Non-pigmented ciliary epithelial cell (primary cell): ENCODE measurements around the gene ST7L.

Source experiments
- DNase-seq: peaks from one replicate; pipeline ENCODE4 v3.0.0-alpha.2; 2010; ENCODE audit warnings: low read depth

ST7L gene

DNA sequence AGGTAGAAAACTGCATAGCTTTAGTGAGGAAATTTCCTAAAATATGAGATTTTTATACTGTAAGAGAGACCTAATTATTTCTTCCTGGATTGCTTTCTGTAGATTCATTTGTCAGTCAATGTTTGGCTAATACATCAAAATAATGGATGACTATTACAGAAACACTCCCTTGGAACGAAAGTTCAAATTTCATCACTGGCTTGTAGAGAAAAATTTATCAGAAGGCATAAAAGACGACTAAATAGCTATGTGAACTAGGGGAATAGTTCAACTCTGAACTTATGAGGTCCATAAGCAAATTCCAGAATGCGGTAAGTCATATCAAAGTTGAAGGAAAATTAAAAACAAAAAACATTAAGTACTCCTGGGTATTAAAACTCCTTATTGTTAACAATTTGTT lies 74.2 kb downstream of the ST7L start:
- no peak for DNase-seq

DNA sequence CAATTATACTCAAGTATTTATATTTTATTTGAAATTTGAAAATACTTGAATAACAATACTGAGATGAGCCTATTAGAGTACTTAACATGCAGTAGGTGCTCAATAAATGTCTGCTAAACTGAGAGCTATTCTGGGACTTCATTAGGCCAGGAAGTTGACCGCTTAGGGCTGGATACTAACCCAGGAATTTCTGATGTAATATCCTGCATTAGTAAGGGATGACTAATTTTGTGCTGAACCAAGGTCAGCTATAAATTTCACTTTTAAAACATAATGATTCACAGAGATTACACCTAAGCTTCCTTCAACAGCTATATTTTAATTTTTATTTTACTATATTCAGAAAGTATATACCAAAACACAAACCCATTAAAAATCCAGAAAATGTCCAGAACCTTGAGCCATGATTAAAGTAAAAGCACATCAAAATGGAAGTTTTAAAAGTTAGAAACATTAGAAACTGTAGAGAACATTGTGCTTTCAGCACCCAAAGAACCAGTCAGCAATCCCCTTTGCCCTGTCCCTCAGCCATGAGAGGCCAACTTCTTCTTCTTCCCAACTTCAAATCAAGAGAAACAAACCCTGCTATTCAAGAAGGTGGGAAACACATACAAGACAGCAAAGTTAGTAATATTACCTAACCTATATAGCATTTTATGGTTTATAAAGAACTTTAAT lies 74.8 kb downstream of the ST7L start:
- DNase-seq = peak; percentile 90

DNA sequence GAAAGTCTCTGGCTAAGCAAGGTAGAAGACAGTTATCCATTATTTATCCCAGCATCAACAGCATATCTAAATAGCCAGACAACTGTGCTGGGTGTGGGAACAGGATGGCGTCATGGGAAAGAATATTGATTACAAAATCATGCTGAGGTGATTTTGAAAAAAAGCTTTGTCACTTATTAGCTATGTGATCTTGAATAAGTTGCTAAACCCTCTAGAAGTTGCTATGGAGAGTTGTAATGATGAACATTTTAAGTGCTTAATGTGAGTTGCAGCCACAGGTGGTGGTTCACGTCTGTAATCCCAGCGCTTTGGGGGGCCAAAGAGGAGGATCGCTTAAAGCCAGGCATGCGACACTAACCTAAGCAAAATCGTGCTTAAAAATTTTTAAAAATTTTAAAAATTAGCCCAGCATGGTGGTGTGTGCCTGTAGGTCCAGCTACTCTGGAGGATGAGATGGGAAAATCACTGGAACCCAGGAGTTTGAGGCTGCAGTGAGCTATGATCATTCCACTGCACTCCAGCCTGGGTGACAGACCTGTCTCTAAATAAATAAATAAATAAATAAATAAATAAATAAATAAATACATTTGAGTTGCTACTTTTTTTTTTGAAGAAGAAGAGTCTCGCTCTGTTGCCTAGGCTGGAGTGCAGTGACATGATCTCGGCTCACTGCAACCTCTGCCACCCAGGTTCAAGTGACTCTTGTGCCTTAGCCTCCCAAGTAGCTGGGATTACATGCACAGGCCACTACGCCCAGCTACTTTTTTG lies 76.6 kb downstream of the ST7L start:
- no peak for DNase-seq

DNA sequence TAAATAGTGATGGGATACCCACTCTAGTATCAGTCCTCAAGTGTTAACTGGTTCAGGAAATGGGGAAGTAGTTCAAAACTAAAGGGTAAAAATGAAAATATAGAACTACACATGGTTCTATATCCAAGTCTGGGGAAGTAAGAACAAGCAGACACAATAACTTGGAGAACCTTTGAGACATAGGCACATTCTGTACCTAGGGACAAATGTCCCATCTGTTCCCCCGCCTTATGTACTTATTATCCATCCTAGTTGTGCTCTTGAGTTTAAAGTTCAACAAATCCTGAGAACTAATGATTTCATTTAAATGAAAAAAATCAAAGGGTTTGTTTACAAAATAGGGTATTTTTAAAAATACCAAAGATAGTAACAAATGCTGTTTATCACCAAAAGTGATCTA lies 77.6 kb downstream of the ST7L start:
- no peak for DNase-seq

DNA sequence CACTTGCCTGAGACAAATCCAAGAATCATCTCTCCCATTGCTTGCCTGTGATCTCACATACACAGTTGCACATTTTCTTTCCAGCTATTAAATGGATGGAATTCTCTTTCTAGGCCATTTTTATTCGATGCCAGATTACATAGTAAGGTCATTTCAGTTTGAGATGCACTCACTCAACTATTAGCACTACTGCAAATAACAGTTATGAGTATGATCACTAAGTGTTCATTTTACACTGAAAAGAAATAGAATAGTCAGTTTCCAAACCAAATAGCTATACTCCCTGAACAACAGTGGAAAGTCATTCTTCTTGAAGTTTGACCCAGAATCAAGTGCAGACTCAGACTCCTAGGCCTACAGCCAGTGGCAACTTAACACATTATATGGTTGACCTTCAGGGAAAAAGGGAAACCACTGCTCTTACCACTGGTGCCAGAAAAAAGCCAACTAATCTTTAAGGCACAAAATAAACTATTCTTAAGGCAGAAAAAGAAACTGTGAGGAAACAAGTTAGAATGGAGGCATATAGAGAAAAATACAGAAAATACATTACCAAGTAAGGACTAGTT lies 78.6 kb downstream of the ST7L start:
- no peak for DNase-seq

DNA sequence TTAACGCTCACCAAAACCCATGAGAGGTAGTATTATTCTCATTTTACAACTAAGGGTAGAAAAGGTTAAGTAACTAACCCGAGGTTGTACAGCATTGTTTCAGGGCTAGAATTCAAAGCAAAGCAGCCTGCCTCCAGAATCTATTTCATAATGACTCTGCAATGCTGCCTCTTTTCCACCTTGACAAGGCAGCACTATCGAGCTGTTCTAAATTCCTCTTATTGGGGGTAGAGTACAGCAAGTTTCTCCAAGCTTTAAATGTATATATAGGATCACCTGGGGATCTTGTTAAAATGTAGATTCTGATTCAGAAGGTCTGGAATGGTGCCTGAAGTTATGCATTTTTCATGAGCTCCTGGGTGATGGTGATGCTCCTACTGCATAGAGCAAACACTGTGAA lies 80.1 kb downstream of the ST7L start:
- no peak for DNase-seq

DNA sequence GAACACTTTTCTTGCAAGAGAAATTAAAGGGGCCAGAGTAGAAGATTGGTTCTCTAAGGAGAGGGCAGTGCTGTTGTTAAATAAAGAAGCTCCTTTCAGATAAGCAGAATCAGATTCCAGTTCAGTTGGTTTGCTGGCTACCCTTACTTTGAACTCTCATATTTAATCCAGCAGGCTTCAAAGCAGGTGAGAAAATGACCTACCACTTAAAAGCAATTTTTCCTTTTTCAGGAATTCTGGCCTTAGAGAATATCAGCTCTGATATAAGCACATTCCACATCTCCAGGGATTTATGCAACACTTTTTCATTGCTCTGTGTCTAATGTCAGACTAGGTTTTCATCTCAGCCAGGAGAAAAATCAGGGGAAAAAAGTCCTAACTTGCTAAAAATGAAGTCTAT lies 81.5 kb downstream of the ST7L start:
- DNase-seq = no peak

DNA sequence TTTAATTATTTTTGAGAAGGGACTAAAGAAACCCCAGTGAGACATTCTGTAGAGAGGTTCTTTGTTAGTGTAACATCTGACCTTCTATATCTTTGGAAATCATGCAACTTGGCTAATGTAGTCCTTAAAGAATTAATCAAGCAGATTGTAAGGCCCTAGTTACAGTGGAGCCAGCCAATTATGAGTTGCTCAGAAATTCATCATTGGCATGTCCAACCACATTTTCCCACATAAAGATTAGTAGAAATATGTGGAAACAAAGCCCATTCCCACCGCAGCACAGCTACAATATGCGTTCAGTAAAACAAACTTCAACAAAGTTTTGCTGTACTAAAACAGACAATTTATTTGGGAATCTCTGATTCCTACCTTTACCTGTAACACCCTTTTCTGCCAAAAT lies 82.4 kb downstream of the ST7L start:
- DNase-seq = no peak

DNA sequence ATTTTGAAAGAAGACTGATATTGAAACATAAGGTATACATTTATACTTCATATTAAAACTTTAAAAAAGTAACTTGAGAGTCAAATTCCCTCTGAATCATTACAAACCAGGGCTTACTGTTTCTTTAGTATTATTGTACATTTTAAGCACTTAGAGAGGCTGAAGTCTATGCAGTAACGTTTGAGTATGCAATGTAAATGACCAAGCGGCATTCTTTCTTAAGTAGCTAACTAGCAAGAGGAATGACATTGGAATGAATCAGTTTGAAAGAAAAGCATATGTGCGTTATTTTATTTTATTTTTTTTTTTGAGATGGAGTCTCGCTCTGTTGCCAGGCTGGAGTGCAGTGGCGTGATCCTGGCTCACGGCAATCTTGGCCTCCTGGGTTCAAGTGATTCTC lies 85.9 kb downstream of the ST7L start:
- DNase-seq = peak; percentile 77

DNA sequence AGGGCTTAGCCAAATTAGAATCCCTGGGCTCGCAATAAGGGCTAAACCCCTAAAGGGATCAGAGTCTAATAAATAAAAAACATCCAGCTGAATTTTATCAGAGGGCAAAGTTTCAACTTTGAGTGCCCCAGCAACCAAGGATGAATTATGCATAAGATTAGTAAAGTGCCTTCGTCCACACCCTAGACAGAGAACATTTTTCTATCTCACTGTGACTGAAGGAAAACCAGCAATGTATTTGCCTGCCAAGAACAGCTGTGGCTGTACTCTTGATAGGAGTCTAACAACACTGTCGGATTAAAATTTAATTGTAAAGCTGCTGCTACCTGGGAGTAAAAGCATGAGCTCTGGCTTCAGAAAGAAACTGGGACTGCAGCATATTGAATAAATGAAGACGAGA lies 86.9 kb downstream of the ST7L start:
- DNase-seq = no peak

DNA sequence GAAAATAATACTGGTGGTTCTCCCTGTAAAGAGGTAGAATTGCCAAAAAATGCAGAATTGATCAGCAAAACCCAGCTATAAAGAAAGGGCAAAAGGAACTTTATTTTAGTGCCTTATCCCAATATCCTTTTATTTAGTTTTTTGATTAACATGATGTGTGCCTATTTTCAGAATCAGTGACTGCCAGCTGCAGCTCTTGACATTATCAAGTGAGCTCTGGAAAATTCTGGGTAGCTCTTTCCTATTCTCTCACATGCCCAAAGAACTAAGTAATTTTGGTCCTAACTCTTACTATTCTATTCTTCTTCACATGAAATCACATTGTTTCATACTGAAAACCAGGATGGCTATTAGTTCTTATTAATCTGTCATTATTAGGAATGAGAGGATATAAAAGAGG lies 88.1 kb downstream of the ST7L start:
- DNase-seq = no peak

DNA sequence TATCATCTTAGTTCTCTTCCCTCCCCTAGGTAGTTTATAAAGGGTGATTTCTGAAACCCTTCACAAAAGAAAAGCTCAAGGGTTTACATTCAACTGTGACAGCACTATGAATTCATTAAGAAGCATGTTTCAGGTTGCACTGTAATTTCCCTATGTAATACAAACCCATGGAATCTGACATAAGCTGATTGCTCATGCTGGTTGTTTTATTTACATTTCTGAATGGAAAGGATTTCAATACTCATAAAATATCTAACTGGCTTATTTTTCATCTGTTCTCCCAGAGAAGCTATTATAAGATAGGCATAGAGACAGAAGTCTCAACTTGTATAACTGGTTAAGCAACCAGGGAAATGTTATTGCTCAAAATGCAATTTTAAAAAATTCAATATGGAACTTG lies 89.6 kb downstream of the ST7L start:
- DNase-seq = no peak

DNA sequence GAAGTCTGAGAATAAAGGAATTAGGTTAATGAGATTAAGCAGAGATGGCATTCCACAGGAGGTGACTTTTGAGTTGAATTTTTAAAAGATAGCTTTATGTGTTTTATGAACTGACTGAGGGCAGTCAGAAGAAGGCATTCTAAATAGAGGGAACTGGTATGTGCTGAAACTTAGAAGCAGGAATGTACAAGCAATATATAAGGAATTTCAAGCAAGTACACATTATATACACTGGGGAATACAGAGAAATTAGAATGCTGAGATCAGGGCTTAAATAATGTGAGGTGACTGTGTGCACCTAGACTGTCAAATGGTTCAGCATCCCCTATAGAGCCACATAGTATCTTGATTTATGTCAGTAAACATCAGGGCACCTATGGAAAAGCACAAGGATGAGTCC lies 90.9 kb downstream of the ST7L start:
- DNase-seq = no peak

DNA sequence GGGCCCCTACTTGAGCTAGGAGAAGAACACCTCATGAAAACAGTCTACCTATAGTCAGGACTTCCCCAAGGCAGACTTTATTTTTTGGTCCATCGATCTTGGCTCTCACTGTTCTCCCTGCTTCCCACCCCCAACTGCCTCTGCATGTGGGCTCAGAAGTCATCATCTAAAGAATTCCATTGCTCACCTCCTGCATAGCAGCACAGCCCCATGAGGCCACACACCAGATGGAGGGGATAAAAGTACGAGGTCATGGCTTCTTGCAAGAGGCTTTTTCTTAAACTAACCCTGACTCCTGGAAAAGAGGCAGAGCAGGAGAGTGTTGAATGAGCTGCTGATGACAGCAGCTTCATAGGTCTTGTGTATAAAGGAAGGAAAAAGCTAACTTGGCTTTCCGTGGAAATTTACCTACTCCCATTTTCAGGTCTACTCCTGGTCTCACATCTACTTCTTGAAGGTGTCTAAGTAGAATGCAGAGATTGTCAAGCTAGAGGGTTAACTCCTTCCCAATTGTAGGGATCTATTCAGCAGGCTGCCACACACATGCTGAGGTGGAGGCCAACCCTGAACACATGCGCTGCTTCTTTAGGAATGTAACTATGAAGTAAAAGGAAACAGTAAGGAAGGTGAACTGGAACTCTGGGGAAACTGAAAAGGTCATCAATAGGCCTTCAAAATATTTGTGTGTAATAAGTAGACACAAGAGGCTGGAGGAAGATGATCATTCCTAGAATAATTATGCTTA lies 91.5 kb downstream of the ST7L start:
- DNase-seq = no peak

DNA sequence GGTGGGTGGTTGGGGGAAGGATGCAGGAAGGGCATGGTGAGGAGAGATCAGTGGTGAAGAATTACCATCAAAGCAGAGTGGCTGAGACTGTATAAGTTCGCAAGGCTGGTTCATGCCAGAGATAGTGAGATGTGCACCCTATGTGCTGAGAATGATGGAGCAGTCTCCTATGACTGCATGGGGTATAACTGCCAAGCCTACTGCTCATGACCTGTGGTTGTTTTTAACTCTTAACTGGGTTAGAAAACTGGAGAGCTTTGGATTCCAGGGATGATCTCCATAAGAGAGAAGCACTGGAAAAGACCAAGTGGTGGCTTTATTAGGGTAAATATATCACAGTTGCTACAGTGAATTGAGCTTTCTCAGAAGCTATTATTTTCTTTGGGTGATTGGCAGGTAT lies 94.0 kb downstream of the ST7L start:
- no peak for DNase-seq

DNA sequence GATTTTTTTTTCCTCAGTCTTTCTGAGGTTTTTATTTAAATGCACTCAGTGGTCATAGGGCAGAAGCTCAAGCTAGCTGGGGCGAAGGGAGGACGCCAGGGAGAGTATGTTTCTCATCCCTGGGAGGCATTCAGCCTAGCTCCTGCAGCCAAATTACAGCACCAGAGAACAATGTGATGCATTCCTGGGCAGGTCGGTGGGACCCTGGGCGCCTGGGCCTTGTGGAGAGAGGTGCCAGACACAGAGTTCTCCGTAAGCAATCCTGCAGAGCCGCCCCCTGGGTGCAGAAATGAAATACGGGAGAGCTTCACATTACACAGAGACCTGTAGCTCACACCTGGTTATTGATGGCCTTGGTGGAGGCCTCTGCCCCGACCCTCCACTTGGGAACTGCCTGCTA lies 94.7 kb downstream of the ST7L start:
- no peak for DNase-seq

DNA sequence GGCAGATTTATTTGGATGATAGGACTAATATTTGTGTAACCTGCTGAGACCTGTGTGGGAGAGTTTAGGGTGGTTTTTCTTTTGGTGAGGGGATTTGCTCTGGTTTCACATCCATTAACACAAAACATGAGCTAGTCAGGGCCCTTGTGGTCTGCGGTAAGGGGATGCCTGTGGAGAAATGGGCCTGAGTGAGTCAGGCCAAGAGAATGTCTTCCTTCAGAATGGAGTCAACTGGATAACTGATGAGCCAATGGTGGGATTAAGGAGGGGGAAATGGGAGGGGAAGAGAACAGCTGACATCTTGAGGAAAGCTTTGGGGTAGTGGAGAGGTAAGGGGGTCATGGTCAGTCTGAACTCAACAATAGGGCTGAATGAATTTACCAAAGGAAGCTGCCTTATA lies 96.3 kb downstream of the ST7L start:
- DNase-seq = peak; percentile 94

DNA sequence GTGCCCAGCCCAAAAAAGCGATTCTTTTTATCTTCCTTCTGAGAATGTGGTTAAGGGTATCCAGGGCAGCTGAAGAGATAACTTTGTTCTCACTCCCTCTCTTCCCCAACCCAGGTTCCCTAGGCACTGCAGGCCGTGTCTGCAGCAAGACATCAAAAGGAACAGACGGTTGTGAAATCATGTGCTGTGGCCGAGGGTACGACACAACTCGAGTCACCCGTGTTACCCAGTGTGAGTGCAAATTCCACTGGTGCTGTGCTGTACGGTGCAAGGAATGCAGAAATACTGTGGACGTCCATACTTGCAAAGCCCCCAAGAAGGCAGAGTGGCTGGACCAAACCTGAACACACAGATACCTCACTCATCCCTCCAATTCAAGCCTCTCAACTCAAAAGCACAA lies 98.8 kb downstream of the ST7L start:
- no peak for DNase-seq

DNA sequence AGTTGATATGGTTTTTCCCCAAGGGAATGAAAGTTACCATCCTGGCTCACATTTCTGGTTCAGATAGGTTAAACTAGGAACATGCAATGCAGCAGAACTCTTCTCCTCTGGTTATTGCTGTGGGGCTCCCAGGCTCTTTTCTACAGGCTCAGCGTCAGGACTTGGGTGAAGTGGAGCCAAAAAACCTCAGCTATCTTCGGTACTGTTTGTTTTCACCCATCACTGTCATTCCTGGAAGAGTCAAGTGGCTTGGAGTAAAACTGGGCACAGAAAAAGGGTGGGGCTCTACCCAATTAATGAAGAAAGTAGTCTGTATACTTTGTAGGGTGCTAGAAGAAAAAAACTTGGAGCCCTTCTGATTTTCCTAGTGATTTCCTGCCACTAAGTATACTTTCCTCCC lies 100.8 kb downstream of the ST7L start:
- no peak for DNase-seq

DNA sequence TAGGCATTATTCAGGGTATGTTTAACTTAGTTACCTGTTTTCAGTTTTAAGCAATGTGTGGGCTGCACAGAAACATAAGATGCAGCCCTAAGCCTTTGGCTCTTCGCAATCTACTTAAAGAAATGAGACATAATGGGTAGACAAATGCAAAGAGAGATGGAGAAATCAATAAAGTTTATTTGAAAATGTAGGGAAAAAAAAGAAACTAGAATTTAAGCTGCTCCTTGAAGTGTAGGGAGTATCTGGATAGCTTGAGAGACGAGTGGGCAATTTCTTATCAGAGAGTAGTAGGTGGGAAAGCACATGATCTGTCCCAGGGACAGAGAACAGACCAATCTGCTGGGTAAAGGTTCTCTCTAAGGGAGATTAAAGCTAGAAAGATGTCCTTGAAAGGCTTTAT lies 101.3 kb downstream of the ST7L start:
- DNase-seq = no peak

DNA sequence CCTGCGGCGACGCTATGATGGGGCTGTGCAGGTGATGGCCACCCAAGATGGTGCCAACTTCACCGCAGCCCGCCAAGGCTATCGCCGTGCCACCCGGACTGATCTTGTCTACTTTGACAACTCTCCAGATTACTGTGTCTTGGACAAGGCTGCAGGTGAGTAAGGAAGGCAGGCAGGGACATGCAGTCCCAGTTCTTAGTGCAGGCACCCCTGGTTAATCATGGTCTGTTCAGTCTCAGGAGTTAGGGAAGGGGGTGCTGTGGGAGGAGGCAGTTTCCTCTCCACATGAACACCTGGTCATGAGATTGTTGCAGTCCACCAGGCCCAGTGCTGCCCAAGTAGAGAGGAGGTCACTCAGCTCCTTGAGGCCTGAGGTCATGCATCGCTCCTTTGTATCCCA lies 101.7 kb downstream of the ST7L start:
- no peak for DNase-seq

DNA sequence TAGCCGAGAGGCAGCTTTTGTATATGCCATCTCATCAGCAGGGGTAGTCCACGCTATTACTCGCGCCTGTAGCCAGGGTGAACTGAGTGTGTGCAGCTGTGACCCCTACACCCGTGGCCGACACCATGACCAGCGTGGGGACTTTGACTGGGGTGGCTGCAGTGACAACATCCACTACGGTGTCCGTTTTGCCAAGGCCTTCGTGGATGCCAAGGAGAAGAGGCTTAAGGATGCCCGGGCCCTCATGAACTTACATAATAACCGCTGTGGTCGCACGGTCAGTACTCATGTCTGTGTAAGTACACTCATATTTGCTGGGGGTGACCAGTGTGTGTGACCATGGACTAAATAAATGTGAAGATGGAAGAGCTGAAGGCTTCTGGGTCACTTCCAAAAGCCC lies 102.8 kb downstream of the ST7L start:
- DNase-seq = no peak
